ENCODE data around the gene WDR45B.

DNA sequence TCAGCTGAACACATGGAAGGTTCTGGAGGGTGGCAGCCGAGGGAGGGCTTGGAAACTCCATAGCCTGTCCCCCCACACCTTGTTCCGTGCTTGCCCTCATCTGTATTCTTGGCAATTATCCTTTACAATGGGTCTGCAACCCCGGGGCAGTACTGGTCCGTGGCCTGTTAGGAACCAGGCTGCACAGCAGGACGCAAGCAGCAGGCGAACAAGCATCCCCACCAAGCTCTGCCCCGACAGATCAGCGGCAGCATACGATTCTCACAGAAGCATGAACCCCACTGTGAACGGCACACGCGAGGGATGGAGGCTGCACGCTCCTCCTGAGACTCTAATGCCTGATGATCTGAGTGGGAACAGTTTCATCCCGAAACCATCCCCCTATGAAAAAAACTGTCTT lies 6.2 kb downstream of the WDR45B start:
- TF ChIP-seq POLR2AphosphoS5 (IDR thresholded peaks at IDR 0.05) (no peak), CTCF (IDR thresholded peaks at IDR 0.05) (no peak)
